Gastrocnemius medialis (tissue), 4 donors: Measurements from ENCODE around the gene PSPH. TPM values are rescaled to one million over a fixed set of nuclear protein-coding genes. Genes with fewer than 3 reads are reported as not detected.

Experiments used
- ATAC-seq, 2 donors: fragments of 150-250 bp; one replicate each; pipeline ENCODE4 v1.9.1; 2016
- DNase-seq, 2 donors: peaks; one replicate each; pipeline ENCODE4 v3.0.0-alpha.2; 2019
- H3K27ac ChIP-seq, 4 donors: fragments of 200-600 bp; sonication (generic); 1 replicate in 1 of 4; 2 replicates in 3 of 4; pipeline ENCODE4 v1.5.1; 2016 to 2018; ENCODE audit warnings: mild to moderate bottlenecking in 2 of 4, moderate library complexity in 1 of 4
- H3K27me3 ChIP-seq, 3 donors: fragments of 200-600 bp; sonication (generic) in 2 of 3; 1 replicate in 1 of 3; 2 replicates in 2 of 3; pipeline versions ENCODE4 v1.5.1 to v1.6.0; 2016 to 2019; ENCODE audit warnings: mild to moderate bottlenecking in 1 of 3, moderate library complexity in 1 of 3
- H3K36me3 ChIP-seq, 2 donors: fragments of 200-600 bp; sonication (generic) in 1 of 2; one replicate each; pipeline ENCODE4 v1.5.1; 2017 to 2018
- H3K4me1 ChIP-seq, 2 donors: fragments of 200-600 bp; sonication (generic) in 1 of 2; one replicate each; pipeline ENCODE4 v1.5.1; 2016 to 2017; ENCODE audit warnings: mild to moderate bottlenecking in 2 of 2
- H3K4me3 ChIP-seq, 4 donors: fragments of 200-600 bp; sonication (generic) in 3 of 4; 1 replicate in 1 of 4; 2 replicates in 3 of 4; pipeline ENCODE4 v1.5.1; 2016 to 2019; ENCODE audit warnings: mild to moderate bottlenecking in 2 of 4
- H3K9me3 ChIP-seq, 3 donors: fragments of 200-600 bp; sonication (generic) in 2 of 3; 1 replicate in 1 of 3; 2 replicates in 2 of 3; pipeline ENCODE4 v1.5.1; 2016 to 2019
- POLR2A ChIP-seq, 2 donors: fragments of 450-650 bp; IDR thresholded peaks; one replicate each; pipeline ENCODE4 v1.6.1; 2017; ENCODE audit warnings: antibody characterized with exemption in 2 of 2, mild to moderate bottlenecking in 2 of 2, moderate library complexity in 2 of 2
- in situ Hi-C, 4 donors: fragments of 200-750 bp; cut with MboI; loops; one replicate each; pipeline versions ENCODE4 v1.15.0 to v1.8.0; 2017; ENCODE audit warnings: low sequenced_read_pairs in 4 of 4
- intact Hi-C: fragments of 100-400 bp; cut with DNase I; formaldehyde crosslinking; loops from one replicate; pipeline ENCODE4 v1.15.1; 2023; ENCODE audit warnings: low total_unique reads
- total RNA-seq, 4 donors: library from RNA; depleted of rRNA; stranded (reverse); fragments of >200 nt; gene quantifications; one replicate each; pipeline versions ENCODE4 v1.1.0 to v1.2.3, GENCODE V29; 2016
- TF ChIP-seq, protein P1 (sequence below), 5 experiments: fragments of 450-650 bp in 3 of 5; fragments of 200-600 bp in 2 of 5; sonication (generic) in 2 of 5; IDR thresholded peaks in 4 of 5; conservative IDR thresholded peaks in 1 of 5; 1 replicate in 4 of 5; 2 replicates in 1 of 5; pipeline ENCODE4 v1.5.1; 2016 to 2019; ENCODE audit warnings: antibody characterized with exemption in 5 of 5, mild to moderate bottlenecking in 3 of 5, moderate library complexity in 3 of 5

The PSPH gene
- total RNA-seq, 4 donors from 2014 or later, result 2.1 to 4.7 (median 3.9) TPM

DNA sequence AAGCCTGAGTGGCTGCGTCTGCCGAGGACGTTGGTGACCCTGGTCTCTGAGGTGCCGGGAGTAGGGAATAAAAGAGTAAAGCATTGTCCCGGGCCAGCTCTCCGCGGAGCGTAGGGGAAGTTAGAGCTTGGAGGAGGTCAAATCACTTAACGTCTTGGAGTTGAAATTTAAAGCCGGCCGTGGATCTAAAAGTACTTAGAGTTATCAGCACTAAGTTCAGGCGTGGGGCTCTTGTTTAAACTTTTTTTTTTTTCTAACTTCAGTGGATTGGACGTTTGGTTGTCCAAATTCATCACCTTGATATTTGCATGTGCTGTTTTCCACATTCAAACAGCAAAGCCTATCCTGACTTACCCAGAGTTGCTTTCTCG, 86.2 kb downstream of the PSPH start:
- DNase-seq (no peak), ATAC-seq (no peak)
- intact Hi-C loops, result loop anchor here (10.0 kb wide), 1 partner anchor 390 kb away; the partner anchor contains the start of gene VOPP1
- Histone ChIP-seq H3K4me3 (peak overlapping the region; percentile 68 to 71 (median 70)), H3K9me3 (no peaks in the 10 kb centered on the region), H3K36me3 (no peaks in the 10 kb centered on the region), H3K27me3 (no peaks in the 10 kb centered on the region), H3K27ac (peak overlapping the region; percentile 96 to 98 (median 97)), H3K4me1 (peaks cover 46 to 51% of the 10 kb centered on the region in 2 donors)
- in situ Hi-C loops, result loop anchor here in 2 of 4 donors (25.0 kb wide), 2 partner anchors 97 to 328 kb away; partner anchors contain the start of genes CCT6A (in 1 of the 2), PSPH (in 1 of the 2) and SUMF2 (in 1 of the 2)
- TF ChIP-seq POLR2A (IDR thresholded peaks at IDR 0.05), result no peak
- TF ChIP-seq, protein P1, sequence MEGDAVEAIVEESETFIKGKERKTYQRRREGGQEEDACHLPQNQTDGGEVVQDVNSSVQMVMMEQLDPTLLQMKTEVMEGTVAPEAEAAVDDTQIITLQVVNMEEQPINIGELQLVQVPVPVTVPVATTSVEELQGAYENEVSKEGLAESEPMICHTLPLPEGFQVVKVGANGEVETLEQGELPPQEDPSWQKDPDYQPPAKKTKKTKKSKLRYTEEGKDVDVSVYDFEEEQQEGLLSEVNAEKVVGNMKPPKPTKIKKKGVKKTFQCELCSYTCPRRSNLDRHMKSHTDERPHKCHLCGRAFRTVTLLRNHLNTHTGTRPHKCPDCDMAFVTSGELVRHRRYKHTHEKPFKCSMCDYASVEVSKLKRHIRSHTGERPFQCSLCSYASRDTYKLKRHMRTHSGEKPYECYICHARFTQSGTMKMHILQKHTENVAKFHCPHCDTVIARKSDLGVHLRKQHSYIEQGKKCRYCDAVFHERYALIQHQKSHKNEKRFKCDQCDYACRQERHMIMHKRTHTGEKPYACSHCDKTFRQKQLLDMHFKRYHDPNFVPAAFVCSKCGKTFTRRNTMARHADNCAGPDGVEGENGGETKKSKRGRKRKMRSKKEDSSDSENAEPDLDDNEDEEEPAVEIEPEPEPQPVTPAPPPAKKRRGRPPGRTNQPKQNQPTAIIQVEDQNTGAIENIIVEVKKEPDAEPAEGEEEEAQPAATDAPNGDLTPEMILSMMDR (IDR thresholded peaks at IDR 0.05 in 4 of 5, conservative IDR thresholded peaks at IDR 0.05 in 1 of 5), result no peak

DNA sequence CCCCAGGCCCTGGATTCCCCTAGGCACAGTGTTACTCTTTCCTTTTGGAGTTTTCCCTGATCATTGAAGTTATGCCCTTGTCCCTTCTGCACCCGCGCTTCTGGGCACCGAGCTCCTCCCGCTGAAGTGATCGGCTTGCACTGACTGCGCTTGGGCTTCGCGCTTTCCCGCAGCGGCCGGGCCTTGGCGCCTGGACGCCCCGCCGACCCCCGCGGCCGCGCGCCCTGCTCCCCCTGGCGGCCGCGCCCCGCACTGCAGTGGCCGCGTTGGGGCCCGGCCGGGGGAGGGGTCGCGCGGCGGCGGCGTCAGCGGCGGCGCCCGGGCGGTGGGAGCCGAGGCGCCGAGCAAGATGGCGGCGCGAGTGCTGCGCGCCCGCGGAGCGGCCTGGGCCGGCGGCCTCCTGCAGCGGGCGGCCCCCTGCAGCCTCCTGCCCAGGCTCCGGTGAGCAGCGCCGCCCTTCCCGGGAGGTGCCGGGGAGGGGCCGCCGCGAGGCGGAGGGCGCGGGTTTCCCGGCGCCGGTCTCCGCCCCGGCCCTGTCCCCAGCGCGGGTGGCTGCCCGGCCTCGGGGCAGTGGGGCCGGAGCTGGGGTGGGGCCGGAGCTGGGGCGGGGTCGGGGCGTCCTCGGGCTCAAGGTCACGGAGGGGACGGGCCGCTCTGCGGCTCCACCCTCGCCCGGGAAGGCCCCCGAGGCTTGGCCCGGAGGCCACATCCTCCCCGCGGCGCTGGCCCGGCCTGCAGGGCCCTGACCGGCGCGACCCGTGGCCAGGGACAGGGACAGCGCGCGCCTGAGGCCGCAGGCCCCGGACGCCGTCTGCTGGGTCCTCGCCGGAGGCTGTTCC, 86.8 kb downstream of the PSPH start, which contains the start of gene NIPSNAP2:
TSS of gene NIPSNAP2 (plus strand) at position 325 of the 839 bp plus-strand sequence. CDS start at position 350, 25 bp downstream.
- DNase-seq, result peak; percentile 67 to 83
- peaks cover 42 to 47% of the 10 kb centered on the region in 2 donors for H3K4me1 ChIP-seq
- intact Hi-C loops (loop anchor here (1.0 to 10.0 kb wide), 4 partner anchors 12 to 390 kb away; partner anchors contain the start of genes CCT6A, PSPH and VOPP1), in situ Hi-C loops (loop anchor here in 2 of 4 donors (25.0 kb wide), 2 partner anchors 98 to 327 kb away; partner anchors contain the start of genes CCT6A (in 1 of the 2), PSPH (in 1 of the 2) and SUMF2 (in 1 of the 2))
- H3K4me3 ChIP-seq, result peak within 1 kb of the TSS; percentile 68 to 71 (median 70)
- H3K27me3 ChIP-seq, result no peaks in the 10 kb centered on the region
- H3K36me3 ChIP-seq, result no peaks in the 10 kb centered on the region
- peak; percentile 58 to 72 for ATAC-seq
- H3K9me3 ChIP-seq, result no peaks in the 10 kb centered on the region
- TF ChIP-seq, protein P1 (IDR thresholded peaks at IDR 0.05 in 4 of 5, conservative IDR thresholded peaks at IDR 0.05 in 1 of 5), result peak; percentile 36 to 96 (median 86)
- TF ChIP-seq POLR2A (IDR thresholded peaks at IDR 0.05), result peak; percentile 79 to 91
- H3K27ac ChIP-seq, result peak within 1 kb of the TSS; percentile 96 to 98 (median 97)

DNA sequence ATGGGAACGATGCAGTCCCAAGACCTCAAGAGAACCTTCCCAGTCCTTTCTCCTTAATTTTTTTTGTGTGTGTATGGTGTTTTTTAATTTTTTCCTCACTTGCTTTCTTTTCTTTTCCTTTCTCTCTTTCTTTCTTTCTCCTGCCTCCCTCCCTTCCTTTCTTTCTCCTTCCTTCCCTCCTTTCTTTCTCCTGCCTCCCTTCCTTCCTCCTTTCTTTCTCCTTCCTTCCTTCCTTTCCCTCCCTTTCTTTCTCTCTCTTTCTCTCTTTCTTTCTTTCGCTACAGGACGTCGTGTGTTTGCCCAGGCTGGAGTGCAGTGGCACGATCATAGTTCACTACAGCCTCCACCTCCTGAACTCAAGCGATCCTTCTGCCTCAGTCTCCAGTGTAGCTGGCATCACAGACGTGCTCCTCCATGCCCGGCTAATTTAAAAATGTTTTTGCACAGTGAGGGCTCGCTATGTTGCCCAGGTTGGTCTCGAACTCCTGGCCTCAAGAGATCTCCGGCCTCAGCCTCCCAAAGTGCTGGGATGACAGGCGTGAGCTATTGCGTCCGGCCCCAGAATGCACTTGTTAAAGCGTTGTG, 87.6 kb downstream of the PSPH start:
- H3K4me3 ChIP-seq, result peak overlapping the region; percentile 44 to 69 (median 47)
- DNase-seq (no peak), ATAC-seq (no peak)
- H3K4me1 ChIP-seq, result peaks cover 34 to 39% of the 10 kb centered on the region in 2 donors
- peak overlapping the region; percentile 83 to 97 (median 96) for H3K27ac ChIP-seq
- intact Hi-C loops (loop anchor here (1.0 to 10.0 kb wide), 4 partner anchors 11 to 389 kb away; partner anchors contain the start of genes CCT6A, PSPH and VOPP1), in situ Hi-C loops (loop anchor here in 2 of 4 donors (25.0 kb wide), 2 partner anchors 99 to 326 kb away; partner anchors contain the start of genes CCT6A (in 1 of the 2), PSPH (in 1 of the 2) and SUMF2 (in 1 of the 2))
- no peaks in the 10 kb centered on the region for H3K36me3 ChIP-seq
- H3K27me3 ChIP-seq, result no peaks in the 10 kb centered on the region
- no peak for TF ChIP-seq POLR2A (IDR thresholded peaks at IDR 0.05)
- TF ChIP-seq, protein P1 (IDR thresholded peaks at IDR 0.05 in 4 of 5, conservative IDR thresholded peaks at IDR 0.05 in 1 of 5), result no peak
- H3K9me3 ChIP-seq, result no peaks in the 10 kb centered on the region

DNA sequence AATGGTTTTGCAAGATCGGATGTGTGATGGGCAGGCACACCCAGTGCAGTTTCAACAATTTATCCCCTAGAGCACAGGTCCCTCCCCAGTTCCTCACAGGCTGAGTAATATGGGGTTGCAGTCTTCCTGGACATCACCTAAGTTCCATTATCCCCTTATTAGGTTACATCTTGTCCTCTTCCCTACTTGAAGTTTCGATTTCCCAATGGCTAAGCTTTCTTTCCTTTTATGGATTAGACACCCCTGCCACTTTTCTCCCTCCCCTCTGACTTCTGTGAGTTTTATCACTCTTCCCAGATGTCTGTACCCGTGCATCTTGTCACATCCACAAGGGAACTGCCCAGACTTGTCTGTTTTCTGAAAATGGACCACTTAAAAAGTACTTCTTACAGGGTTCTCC, 89.2 kb downstream of the PSPH start:
- in situ Hi-C loops (loop anchor here in 2 of 4 donors (25.0 kb wide), 2 partner anchors 100 to 325 kb away; partner anchors contain the start of genes CCT6A (in 1 of the 2), PSPH (in 1 of the 2) and SUMF2 (in 1 of the 2)), intact Hi-C loops (loop anchor here (5.0 to 10.0 kb wide), 2 partner anchors 90 to 387 kb away; partner anchors contain the start of genes CCT6A, PSPH and VOPP1)
- H3K4me3 ChIP-seq, result no peak overlapping the region
- no peak for TF ChIP-seq POLR2A (IDR thresholded peaks at IDR 0.05)
- TF ChIP-seq, protein P1 (IDR thresholded peaks at IDR 0.05 in 4 of 5, conservative IDR thresholded peaks at IDR 0.05 in 1 of 5), result no peak
- H3K36me3 ChIP-seq, result no peaks in the 10 kb centered on the region
- no peak overlapping the region for H3K27ac ChIP-seq
- no peaks in the 10 kb centered on the region for H3K27me3 ChIP-seq
- no peaks in the 10 kb centered on the region for H3K9me3 ChIP-seq
- H3K4me1 ChIP-seq, result peaks cover 17 to 25% of the 10 kb centered on the region in 2 donors
- DNase-seq (no peak), ATAC-seq (no peak)
